ENCODE measurements around the gene CCNO. TPM values are rescaled to one million over a fixed set of nuclear protein-coding genes. Genes with fewer than 3 reads are reported as not detected.

CCNO gene
- total and polyA plus RNA-seq, 2 of the 8 experiments (the other 6 are each of a cell fraction or from before 2014, with no cell fraction given), result 0.14 to 0.41 TPM

DNA sequence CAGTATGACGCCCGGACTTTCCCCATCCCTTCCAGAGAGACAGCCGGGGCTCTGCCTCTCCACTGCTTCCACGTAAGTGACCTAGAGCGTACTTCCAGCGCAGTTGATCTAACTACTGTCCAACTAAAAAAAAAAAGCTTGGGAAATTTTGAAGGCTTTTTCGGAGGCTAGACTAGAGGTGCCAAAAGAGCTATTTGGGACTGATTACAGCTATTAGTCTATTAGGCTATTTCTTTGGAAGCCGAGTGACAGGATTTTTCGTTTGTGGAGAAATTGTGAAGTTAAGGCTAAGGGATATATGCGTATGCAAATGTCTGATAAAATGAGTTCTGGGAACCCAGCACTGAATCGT lies 1.5 kb downstream of the CCNO start:
- H4K91ac ChIP-seq (replicated peaks; ENCODE audit: insufficient read length, low read length), result no peak overlapping the region
- H3K23ac ChIP-seq (ENCODE audit: insufficient read length), result no peak overlapping the region
- peaks cover 2 to 33% (median 17%) of the 10 kb centered on the region in 4 experiments for H3K4me1 ChIP-seq (replicated peaks in 1 of 4; ENCODE audit: control insufficient read depth in 3 of 4, insufficient read depth in 4 of 4, low read length in 3 of 4)
- ChIA-PET POLR2A (ENCODE audit: partially characterized antibody) (interaction anchor here (1.0 to 3.7 kb wide), 7 partner anchors 8 to 80 kb away, joined by 3 to 21 read pairs (median 5); partner anchors contain the start of genes DHX29 and MTREX), CTCF (ENCODE audit: partially characterized antibody) (interaction anchor here (0.6 to 13.6 kb wide), 11 partner anchors 9 to 460 kb away, joined by 3 to 143 read pairs (median 4); partner anchors contain the start of genes CDC20B and GPX8)
- H3K9ac ChIP-seq (replicated peaks in 1 of 4; ENCODE audit: extremely low read depth in 1 of 4, low read depth in 3 of 4, low read length in 3 of 4), result no peak overlapping the region
- H4K20me1 ChIP-seq (replicated peaks in 1 of 2; ENCODE audit: control insufficient read depth in 1 of 2, insufficient read depth in 2 of 2, low read length in 2 of 2), result peaks cover 5 to 24% of the 10 kb centered on the region in 2 experiments
- H3K4me3 ChIP-seq (ENCODE audit: extremely low read depth in 1 of 4, insufficient read depth in 2 of 4, low read depth in 3 of 4, low read length in 4 of 4), result peak overlapping the region; percentile 45 to 70 (median 60)
- no peaks in the 10 kb centered on the region for H3K9me3 ChIP-seq (ENCODE audit: insufficient read depth in 2 of 2, low read depth in 1 of 2, low read length in 1 of 2)
- H4K5ac ChIP-seq (ENCODE audit: insufficient read length, low read depth, low read length), result no peak overlapping the region
- no peak overlapping the region for H2BK120ac ChIP-seq (replicated peaks; ENCODE audit: low read depth, low read length)
- DNase-seq (ENCODE audit: low read depth in 1 of 2, low spot score in 2 of 2), result no peak
- H3K36me3 ChIP-seq (ENCODE audit: control insufficient read depth in 2 of 4, insufficient read depth in 4 of 4, low read length in 3 of 4), result peaks cover 0 to 5% (median 0%) of the 10 kb centered on the region in 4 experiments; a peak in 2 of 8 replicates
- no peak overlapping the region for H2AK5ac ChIP-seq (ENCODE audit: low read depth, low read length)
- H2BK5ac ChIP-seq (ENCODE audit: low read depth, low read length), result no peak overlapping the region
- no peak overlapping the region for H3K27ac ChIP-seq (ENCODE audit: low read depth, low read length)
- no peak overlapping the region for H3K18ac ChIP-seq (ENCODE audit: extremely low read depth, low read length)
- H2BK12ac ChIP-seq (ENCODE audit: low read depth, low read length), result no peak overlapping the region
- H2BK15ac ChIP-seq (ENCODE audit: low read length), result no peak overlapping the region
- WGBS, 2 experiments (ENCODE audit: extremely low coverage in 1 of 2, insufficient coverage in 1 of 2, insufficient read length in 1 of 2, insufficient replicate concordance in 2 of 2, low coverage in 1 of 2, low lambda C conversion rate in 2 of 2, missing lambda C conversion rate in 1 of 2), result 6% methylated on average over 11 of the region's 11 CpGs; no CpG with 5 or more reads in 1 of the 2 experiments
- no peak overlapping the region for H3K4ac ChIP-seq (replicated peaks; ENCODE audit: insufficient read length, low read depth, low read length)
- H2AFZ ChIP-seq (ENCODE audit: low read length), result no peak overlapping the region
- no peak overlapping the region; the same call in 1 of the 2 replicates for H4K8ac ChIP-seq (ENCODE audit: extremely low read depth, insufficient read depth, low read length)
- no peaks in the 10 kb centered on the region for H3K79me1 ChIP-seq (ENCODE audit: low read depth, low read length)
- H3K56ac ChIP-seq (replicated peaks; ENCODE audit: insufficient read length, low read depth, low read length), result no peak overlapping the region
- no peak overlapping the region for H3K14ac ChIP-seq (ENCODE audit: insufficient read length)
- no peaks in the 10 kb centered on the region for H3K79me2 ChIP-seq (ENCODE audit: control insufficient read depth in 1 of 2, insufficient read depth in 2 of 2, low read length in 2 of 2)
- no peak overlapping the region for H2BK20ac ChIP-seq (ENCODE audit: low read length)
- peaks cover 24% of the 10 kb centered on the region; the same call in 1 of the 2 replicates for H3K23me2 ChIP-seq (ENCODE audit: low read depth, low read length)
- peaks cover 68 to 95% (median 89%) of the 10 kb centered on the region in 4 experiments for H3K27me3 ChIP-seq (replicated peaks in 1 of 4; ENCODE audit: control insufficient read depth in 3 of 4, extremely low read depth in 1 of 4, insufficient read depth in 3 of 4, low read length in 3 of 4)
- H3K4me2 ChIP-seq (ENCODE audit: insufficient read depth in 1 of 2, low read depth in 2 of 2, low read length in 2 of 2), result peak overlapping the region; percentile 92 to 96
- no peak for FAIRE-seq
- no peak for TF ChIP-seq SP2 (IDR thresholded peaks at IDR 0.05; ENCODE audit: low read length)
- TF ChIP-seq TEAD4 (IDR thresholded peaks at IDR 0.05; ENCODE audit: low read depth, low read length), result no peak
- TF ChIP-seq EP300 (IDR thresholded peaks at IDR 0.05; ENCODE audit: borderline replicate concordance in 1 of 2, low read depth in 2 of 2, low read length in 2 of 2), result no peak
- TF ChIP-seq CBX8 (IDR thresholded peaks at IDR 0.05; ENCODE audit: borderline replicate concordance, low read depth, low read length), result 0 out of 2 replicates have a peak, but pooled peaks have one; percentile 92
- TF ChIP-seq EZH2 (IDR thresholded peaks at IDR 0.05; ENCODE audit: low read depth, low read length, severe bottlenecking), result peak; percentile 97
- no peak for TF ChIP-seq CTBP2 (IDR thresholded peaks at IDR 0.05; ENCODE audit: borderline replicate concordance, insufficient read depth, insufficient read length, low read length)
- peak; percentile 77 for TF ChIP-seq SUZ12 (IDR thresholded peaks at IDR 0.05; ENCODE audit: low read length)
- TF ChIP-seq NRF1 (IDR thresholded peaks at IDR 0.05; ENCODE audit: low read depth, low read length), result no peak
- no peak for TF ChIP-seq GABPA (IDR thresholded peaks at IDR 0.05; ENCODE audit: borderline replicate concordance, insufficient read depth, low read length)
- TF ChIP-seq CBX5 (IDR thresholded peaks at IDR 0.05; ENCODE audit: low read depth, low read length), result no peak
- TF ChIP-seq, protein P1, sequence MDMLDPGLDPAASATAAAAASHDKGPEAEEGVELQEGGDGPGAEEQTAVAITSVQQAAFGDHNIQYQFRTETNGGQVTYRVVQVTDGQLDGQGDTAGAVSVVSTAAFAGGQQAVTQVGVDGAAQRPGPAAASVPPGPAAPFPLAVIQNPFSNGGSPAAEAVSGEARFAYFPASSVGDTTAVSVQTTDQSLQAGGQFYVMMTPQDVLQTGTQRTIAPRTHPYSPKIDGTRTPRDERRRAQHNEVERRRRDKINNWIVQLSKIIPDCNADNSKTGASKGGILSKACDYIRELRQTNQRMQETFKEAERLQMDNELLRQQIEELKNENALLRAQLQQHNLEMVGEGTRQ (IDR thresholded peaks at IDR 0.05; ENCODE audit: low read length), result no peak
- no peak for TF ChIP-seq TAF7 (optimal IDR thresholded peaks at IDR 0.05; ENCODE audit: borderline replicate concordance, low read depth, low read length)
